Dedifferentiated amniotic fluid mesenchymal stem cell (primary cell): ENCODE measurements around the gene CCL21.
A peak's percentile ranks its signal among the peaks of the same experiment; 100 is the strongest.

Experiments used
- DNase-seq: peaks from one replicate; pipeline ENCODE4 v3.0.0-alpha.2; 2016; ENCODE audit errors: extremely low spot score

The CCL21 gene

DNA sequence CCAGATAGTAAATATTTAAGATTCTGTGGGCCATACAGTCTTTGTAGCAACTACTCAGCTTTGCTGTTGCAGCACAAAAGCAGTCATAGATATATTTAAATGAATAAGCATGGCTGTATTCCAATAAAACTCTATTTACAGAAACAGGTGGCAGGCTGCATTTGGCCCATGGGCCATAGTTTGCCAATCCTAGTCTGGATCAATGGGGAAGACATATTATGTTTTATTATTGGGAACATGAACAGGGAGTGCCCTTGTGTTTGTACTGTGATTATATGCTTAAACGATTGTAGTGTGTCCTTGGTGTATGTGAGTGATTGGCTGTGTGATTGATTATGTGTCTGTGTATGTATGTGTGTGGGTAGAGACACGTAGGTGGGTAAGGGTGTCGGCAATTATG is 35.5 kb downstream of the CCL21 start:
- no peak for DNase-seq

DNA sequence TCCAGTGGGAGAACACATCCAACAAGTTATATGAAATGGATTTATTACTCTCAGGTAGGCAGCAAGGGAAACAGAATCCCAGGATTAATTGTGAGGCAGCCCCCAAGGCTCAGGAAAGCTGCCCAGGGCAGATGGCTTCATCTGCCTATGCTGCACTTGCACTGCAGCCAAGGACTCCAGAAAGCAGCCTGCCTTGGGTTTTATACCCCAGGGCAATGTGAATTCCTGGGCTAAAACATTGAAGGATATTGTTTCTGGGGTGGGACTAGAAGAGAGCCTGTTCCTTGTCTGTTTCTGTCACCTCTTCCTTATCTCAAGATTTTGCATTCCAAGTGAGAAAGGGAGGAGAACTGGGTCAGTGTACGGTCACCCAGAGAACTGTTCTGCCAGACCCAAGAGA is 38.6 kb downstream of the CCL21 start:
- no peak for DNase-seq

DNA sequence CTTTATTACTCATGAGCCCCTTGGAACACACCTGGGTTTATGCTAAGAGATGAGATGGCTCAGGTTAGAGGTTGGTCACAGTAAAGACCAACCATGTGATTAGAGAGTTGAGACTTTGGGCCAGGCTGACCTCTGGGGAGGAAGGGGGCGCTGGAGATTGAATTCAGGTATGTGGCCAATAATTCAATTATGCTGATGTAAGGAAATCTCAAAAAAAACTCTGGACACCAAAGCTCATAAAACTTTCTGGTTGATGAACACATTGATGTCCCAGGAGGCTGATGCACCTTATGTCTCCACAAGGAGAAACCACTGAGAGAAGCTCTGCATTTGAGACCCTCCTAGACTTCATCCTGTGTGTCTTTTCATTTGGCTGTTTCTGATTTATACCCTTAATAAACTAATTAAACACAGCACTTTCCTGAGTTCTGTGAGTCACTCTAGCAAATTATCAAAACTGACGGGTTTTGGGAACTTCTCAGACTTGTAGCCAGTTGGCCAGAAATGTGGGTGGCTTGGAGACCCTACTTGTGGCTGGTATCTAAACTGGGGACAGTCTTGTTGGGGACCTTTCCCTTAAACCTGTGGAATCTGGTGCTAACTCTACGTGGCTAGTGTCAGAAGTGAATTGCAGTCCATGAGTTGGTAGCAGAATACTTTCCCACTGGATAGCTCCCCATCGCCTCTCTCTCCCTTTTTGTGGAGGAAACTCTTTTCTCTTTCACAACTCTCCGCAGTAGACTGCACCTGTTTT is 40.0 kb downstream of the CCL21 start:
- DNase-seq: no peak

DNA sequence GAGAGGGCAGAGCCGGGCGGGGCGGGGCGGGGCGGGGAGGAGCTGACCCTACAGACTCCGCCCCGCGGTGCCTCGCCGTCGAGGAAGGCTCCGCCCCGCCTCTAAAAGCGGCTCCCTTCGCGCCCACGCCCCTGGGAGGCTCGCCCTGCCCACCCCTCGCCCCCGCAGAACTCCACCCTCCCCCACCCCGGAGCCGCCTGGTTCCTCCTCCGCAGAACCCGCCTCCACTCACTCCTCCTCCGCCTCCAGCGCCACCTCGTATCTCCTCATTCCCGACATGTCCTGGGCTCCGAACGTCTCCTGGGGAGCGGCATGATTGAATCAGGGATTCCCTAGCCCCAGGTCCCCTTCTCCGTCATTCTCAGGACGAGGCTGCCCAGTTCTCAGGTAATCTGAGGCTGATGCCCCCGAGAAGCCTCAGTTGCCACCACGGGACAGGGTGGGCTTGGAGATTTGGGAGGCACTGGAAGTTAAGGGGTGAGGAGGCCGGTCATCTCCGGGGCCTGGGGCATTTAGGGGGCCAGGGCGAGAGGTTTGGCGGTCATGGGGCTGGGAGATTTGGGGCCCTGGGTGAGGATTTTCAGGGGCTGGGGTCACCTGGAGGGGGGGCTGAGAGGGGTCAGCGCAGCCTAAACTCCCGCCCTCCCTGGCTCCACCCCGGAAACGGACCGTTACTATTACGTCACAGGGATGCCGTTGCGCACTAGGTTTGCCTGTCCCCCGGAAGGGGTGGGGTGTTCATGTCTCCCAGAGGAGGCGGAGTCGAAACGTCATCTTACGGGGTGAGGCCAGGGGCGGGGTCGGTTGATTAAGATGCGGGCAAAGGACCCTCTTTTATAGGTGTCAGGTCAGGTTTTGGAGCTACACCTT is 44.3 kb downstream of the CCL21 start:
- peak; percentile 97 for DNase-seq

DNA sequence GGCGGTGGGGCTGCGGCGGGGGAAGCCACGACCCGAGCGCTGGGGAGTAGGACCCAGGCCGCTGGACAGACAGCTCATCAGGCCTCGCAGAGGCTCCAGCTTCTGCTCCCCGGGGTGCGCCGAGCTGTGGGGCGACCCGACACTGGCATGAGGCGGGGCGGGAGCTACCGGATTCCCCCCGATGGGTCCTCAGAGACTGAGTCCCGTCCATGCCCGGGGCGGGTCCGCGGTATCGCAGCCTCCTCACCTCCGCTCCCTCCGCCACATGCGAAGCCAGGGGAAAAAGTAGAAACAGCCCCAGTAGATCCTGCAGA is 44.9 kb downstream of the CCL21 start:
- no peak for DNase-seq

DNA sequence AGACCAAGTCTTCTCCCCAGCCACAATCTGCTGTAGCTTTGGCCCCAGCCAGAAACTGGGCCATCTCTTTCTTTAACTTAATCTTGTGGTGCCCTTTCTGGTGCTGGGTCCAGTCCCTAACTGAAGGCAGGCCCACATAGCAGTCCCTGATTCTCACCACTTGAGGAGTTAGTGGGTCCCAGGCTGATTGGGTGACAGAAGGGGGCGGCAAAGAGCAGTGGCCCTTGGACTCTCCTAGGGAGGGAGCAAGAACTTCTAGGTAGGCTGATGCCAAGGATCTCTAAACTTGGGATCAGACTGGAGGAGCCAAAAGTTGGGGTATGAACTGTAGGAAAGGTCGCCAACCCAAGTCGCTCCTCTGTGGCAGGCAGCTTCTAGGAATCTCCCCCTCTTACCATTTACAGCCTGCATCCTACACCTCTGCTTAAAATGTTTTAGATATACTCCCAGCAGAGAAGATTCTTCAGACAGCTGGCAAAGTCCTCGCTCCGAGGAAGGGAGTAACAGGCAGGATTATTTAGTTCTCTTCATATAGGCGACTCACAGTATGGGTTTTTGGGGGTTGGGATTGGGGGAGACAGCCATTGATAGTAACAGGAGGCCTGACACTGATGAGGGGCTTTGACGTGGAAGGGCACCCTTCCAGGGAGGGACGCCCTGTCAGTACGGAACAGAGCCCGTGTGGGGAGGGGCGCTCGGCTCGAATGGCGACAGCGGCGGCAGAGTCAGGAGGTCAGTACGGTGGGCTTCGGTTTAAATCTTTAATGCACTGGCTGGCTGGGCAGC is 45.5 kb downstream of the CCL21 start:
- DNase-seq: peak; percentile 60

DNA sequence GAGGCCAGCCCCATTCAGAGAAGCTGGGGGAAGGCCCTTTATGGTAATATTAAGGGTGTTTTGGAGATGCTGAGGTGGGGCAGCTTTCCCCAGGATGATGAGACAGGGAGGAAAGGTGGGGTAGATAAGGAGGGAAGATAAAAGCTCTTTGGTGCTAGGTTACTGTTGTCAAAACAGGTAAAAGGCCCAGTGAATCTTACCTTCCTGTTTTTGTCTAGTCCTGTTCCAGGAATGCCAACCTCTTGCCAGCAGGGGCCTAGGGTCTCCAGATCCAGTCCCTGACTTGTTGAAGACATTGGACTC is 46.7 kb downstream of the CCL21 start:
- DNase-seq: no peak

DNA sequence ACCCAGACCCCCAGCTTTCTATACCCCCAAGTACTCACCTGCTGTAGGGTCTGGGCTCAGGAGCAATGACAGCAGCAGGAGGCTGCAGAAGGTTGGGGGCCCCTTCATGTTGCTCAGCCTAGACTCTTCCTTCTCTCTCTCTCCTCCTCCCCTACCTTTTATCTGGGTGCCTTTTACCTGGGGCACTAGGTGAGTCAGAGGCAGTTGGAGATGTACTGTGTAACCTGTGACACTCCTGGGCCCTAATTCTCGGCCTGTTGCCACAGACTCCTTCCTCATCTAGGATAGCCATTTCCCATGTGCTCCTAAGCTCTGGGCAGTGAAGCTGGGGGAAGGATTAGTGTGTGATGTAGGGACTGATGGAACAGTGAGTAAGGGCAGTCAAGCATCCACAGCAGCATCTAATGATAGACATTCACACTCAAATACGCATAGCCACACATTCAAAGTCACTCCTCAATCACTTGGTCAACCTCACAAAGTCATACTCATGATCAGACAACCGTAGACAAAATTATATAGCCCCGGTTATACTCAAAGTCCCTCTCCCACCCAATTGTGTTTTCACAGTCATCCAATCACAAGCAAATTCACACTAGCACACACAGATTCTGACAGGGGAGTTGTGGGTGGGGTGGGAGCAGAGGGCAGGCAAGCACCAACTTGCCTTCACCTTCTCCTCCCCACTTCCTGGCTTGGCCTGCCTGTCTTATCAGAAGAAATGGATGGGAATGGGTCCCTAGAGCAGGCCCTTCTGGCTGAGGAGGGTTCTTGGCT is 47.2 kb downstream of the CCL21 start, which contains the start of gene CCL27:
Gene CCL27, minus strand, starts transcription at position 132 of the 777 bp plus-strand sequence. Its CDS starts 24 bp downstream, at position 108.
- no peak for DNase-seq

DNA sequence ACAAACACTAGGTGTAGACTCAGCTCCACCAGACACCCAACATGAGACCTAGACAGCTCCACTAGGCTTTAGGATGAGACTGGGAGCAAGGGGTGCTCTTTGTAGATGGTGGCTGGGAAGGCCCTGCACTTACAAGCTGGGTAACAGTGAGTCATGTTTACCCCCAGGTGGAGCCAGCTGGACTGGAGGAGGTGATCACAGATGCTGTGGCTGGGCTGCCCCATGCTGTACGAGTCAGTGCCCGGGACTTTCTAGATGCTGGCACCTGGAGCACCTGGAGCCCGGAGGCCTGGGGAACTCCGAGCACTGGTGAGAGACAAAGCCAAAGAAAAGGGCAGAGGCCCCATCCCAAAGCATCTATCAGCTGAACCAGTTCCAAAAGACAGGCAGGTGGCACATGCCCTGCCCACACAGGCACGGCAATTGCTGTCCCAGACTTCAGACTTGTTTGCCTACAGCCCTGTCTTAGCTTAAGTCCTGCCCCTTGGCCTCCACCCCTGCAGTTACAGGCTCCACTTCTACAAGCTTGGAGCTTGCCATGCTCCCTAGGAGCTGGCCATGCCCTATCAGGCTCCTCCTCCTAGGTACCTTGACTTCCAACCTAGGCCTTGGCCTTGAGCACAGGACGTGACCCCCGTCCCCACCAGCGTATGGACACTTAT is 50.2 kb downstream of the CCL21 start:
- no peak for DNase-seq
